ENCODE data around the gene MIER2. TPM values are rescaled to one million over a fixed set of nuclear protein-coding genes. Genes with fewer than 3 reads are reported as not detected.

MIER2 gene
- total RNA-seq, 1 donor from 2014 or later: 44.5 TPM

GRCh38 chr19:371501-372168 lies 27.0 kb upstream of the MIER2 start:
- DNase-seq (ENCODE audit: low spot score): peak; percentile 58
- Mint-ChIP-seq H3K27me3 (ENCODE audit: low read depth) (peaks cover 37% of the 10 kb centered on the region), H3K4me1 (ENCODE audit: low read depth) (peaks cover 12% of the 10 kb centered on the region), H3K27ac (ENCODE audit: unreplicated experiment) (no peak overlapping the region), H3K36me3 (ENCODE audit: low read depth) (no peaks in the 10 kb centered on the region), H3K9me3 (ENCODE audit: low read depth) (no peaks in the 10 kb centered on the region), H3K4me3 (ENCODE audit: unreplicated experiment) (no peak overlapping the region)
- TF ChIP-seq CTCF (IDR thresholded peaks at IDR 0.05): no peak

- H3K27ac Mint-ChIP-seq (ENCODE audit: unreplicated experiment): no peak overlapping the region
- no peaks in the 10 kb centered on the region for H3K9me3 Mint-ChIP-seq (ENCODE audit: low read depth)
- peaks cover 39% of the 10 kb centered on the region for H3K27me3 Mint-ChIP-seq (ENCODE audit: low read depth)
- TF ChIP-seq CTCF (IDR thresholded peaks at IDR 0.05): no peak
- H3K4me1 Mint-ChIP-seq (ENCODE audit: low read depth): peaks cover 12% of the 10 kb centered on the region
- no peaks in the 10 kb centered on the region for H3K36me3 Mint-ChIP-seq (ENCODE audit: low read depth)
- no peak overlapping the region for H3K4me3 Mint-ChIP-seq (ENCODE audit: unreplicated experiment)
- DNase-seq (ENCODE audit: low spot score): peak; percentile 61
Observed at GRCh38 chr19:370641-371330, 26.2 kb upstream of the MIER2 start.

GRCh38 chr19:369876-370275 lies 25.3 kb upstream of the MIER2 start:
- no peak for TF ChIP-seq CTCF (IDR thresholded peaks at IDR 0.05)
- DNase-seq (ENCODE audit: low spot score): peak; percentile 50
- no peaks in the 10 kb centered on the region for H3K36me3 Mint-ChIP-seq (ENCODE audit: low read depth)
- peaks cover 44% of the 10 kb centered on the region for H3K27me3 Mint-ChIP-seq (ENCODE audit: low read depth)
- no peak overlapping the region for H3K4me3 Mint-ChIP-seq (ENCODE audit: unreplicated experiment)
- no peak overlapping the region for H3K27ac Mint-ChIP-seq (ENCODE audit: unreplicated experiment)
- H3K9me3 Mint-ChIP-seq (ENCODE audit: low read depth): no peaks in the 10 kb centered on the region
- peaks cover 12% of the 10 kb centered on the region for H3K4me1 Mint-ChIP-seq (ENCODE audit: low read depth)

- Mint-ChIP-seq H3K27me3 (ENCODE audit: low read depth) (peaks cover 44% of the 10 kb centered on the region), H3K4me3 (ENCODE audit: unreplicated experiment) (no peak overlapping the region), H3K9me3 (ENCODE audit: low read depth) (no peaks in the 10 kb centered on the region), H3K36me3 (ENCODE audit: low read depth) (no peaks in the 10 kb centered on the region), H3K27ac (ENCODE audit: unreplicated experiment) (no peak overlapping the region), H3K4me1 (ENCODE audit: low read depth) (peaks cover 12% of the 10 kb centered on the region)
- TF ChIP-seq CTCF (IDR thresholded peaks at IDR 0.05): no peak
- peak; percentile 68 for DNase-seq (ENCODE audit: low spot score)
Observed at GRCh38 chr19:369256-369655, 24.7 kb upstream of the MIER2 start.

GRCh38 chr19:368630-369024 lies 24.0 kb upstream of the MIER2 start:
- peaks cover 12% of the 10 kb centered on the region for H3K4me1 Mint-ChIP-seq (ENCODE audit: low read depth)
- no peaks in the 10 kb centered on the region for H3K36me3 Mint-ChIP-seq (ENCODE audit: low read depth)
- TF ChIP-seq CTCF (IDR thresholded peaks at IDR 0.05): no peak
- no peak overlapping the region for H3K4me3 Mint-ChIP-seq (ENCODE audit: unreplicated experiment)
- peak; percentile 49 for DNase-seq (ENCODE audit: low spot score)
- H3K27me3 Mint-ChIP-seq (ENCODE audit: low read depth): peaks cover 43% of the 10 kb centered on the region
- no peak overlapping the region for H3K27ac Mint-ChIP-seq (ENCODE audit: unreplicated experiment)
- H3K9me3 Mint-ChIP-seq (ENCODE audit: low read depth): no peaks in the 10 kb centered on the region

Measured in chondrocyte (in vitro differentiated cells).